IMR-90 (cell line): Measurements from ENCODE around the gene SCYGR1. TPM values are rescaled to one million over a fixed set of nuclear protein-coding genes. Genes with fewer than 3 reads are reported as not detected.

Experiments used
- ATAC-seq: fragments of 200-7000 bp; cut with Tn5 transposase; 2 replicates; pipeline ENCODE4 v1.9.1; 2020; ENCODE audit warnings: low read depth, mild to moderate bottlenecking, moderate library complexity
- BruUV-seq: library from RNA; stranded (reverse); fragments of 400-500 nt; replicated peaks from 2 replicates; lab custom pipeline; 2021; lab: Mats Ljungman, UMichigan
- CTCF ChIA-PET: fragments of 300-600 bp; formaldehyde crosslinking; extraction: SDS; loops from one replicate; lab custom pipeline; 2021; ENCODE audit warnings: antibody characterized with exemption; lab: Yijun Ruan, JAX
- POLR2A ChIA-PET: fragments of 300-600 bp; sonication (Branson Sonifier 250); formaldehyde crosslinking; loops from one replicate; lab custom pipeline; 2022; ENCODE audit warnings: antibody characterized with exemption; ENCODE audit not compliant: unreplicated experiment; lab: Charles Lee
- DNase-seq: peaks from one replicate; pipeline ENCODE4 v3.0.0; 2013
- H2AFZ ChIP-seq: replicated peaks from 2 replicates; pipeline ENCODE3; 2013; ENCODE audit warnings: low read length, mild to moderate bottlenecking; ENCODE audit not compliant: poor library complexity
- H2AK5ac ChIP-seq: 2 replicates; pipeline ENCODE4 v1.6.1; 2013; ENCODE audit warnings: low read depth, low read length, inconsistent platforms
- H2AK9ac ChIP-seq: replicated peaks from 2 replicates; pipeline ENCODE3; 2013; ENCODE audit warnings: mild to moderate bottlenecking, low read depth, low read length, moderate library complexity; ENCODE audit not compliant: poor library complexity
- H2BK120ac ChIP-seq: 2 replicates; pipeline ENCODE4 v1.6.1; 2013; ENCODE audit warnings: low read depth, low read length, inconsistent platforms
- H2BK15ac ChIP-seq: 3 replicates; pipeline ENCODE4 v1.6.1; 2013; ENCODE audit warnings: low read depth, low read length, inconsistent platforms
- H2BK20ac ChIP-seq: 2 replicates; pipeline ENCODE4 v1.6.1; 2013; ENCODE audit warnings: low read depth, mild to moderate bottlenecking, inconsistent platforms, low read length, moderate library complexity
- H2BK5ac ChIP-seq: 2 replicates; pipeline ENCODE4 v1.6.1; 2013; ENCODE audit warnings: mild to moderate bottlenecking, low read depth, low read length, inconsistent platforms; ENCODE audit not compliant: poor library complexity, severe bottlenecking
- H3K14ac ChIP-seq: replicated peaks from 2 replicates; pipeline ENCODE4 v1.6.1; 2013; ENCODE audit warnings: low read depth, low read length, inconsistent platforms
- H3K18ac ChIP-seq: 2 replicates; pipeline ENCODE4 v1.6.1; 2013; ENCODE audit warnings: low read depth, low read length, control low read depth
- H3K23ac ChIP-seq: 2 replicates; pipeline ENCODE4 v1.6.1; 2013; ENCODE audit warnings: low read depth, low read length, inconsistent platforms
- H3K27ac ChIP-seq: 2 replicates; pipeline ENCODE4 v1.5.1; 2013; ENCODE audit warnings: mild to moderate bottlenecking, control low read depth, low read length; ENCODE audit not compliant: insufficient read depth
- H3K27me3 ChIP-seq: 2 replicates; pipeline ENCODE4 v1.6.1; 2013; ENCODE audit warnings: low read length; ENCODE audit not compliant: control insufficient read depth, insufficient read depth
- H3K36me3 ChIP-seq: 2 replicates; pipeline ENCODE4 v1.6.1; 2013; ENCODE audit warnings: low read length, mixed read lengths; ENCODE audit not compliant: control insufficient read depth, insufficient read depth
- H3K4ac ChIP-seq: 2 replicates; pipeline ENCODE4 v1.6.1; 2013; ENCODE audit warnings: low read depth, low read length, inconsistent platforms
- H3K4me1 ChIP-seq: 2 replicates; pipeline ENCODE4 v1.6.1; 2013; ENCODE audit warnings: low read length, mixed read lengths; ENCODE audit not compliant: control insufficient read depth, insufficient read depth
- H3K4me2 ChIP-seq: 2 replicates; pipeline ENCODE4 v1.6.1; 2013; ENCODE audit warnings: low read depth, mild to moderate bottlenecking, control low read depth, low read length, moderate library complexity
- H3K4me3 ChIP-seq: 2 replicates; pipeline ENCODE4 v1.5.1; 2013; ENCODE audit warnings: low read depth, mild to moderate bottlenecking, control low read depth, low read length, moderate library complexity; ENCODE audit not compliant: insufficient read depth
- H3K56ac ChIP-seq: 2 replicates; pipeline ENCODE4 v1.6.1; 2013; ENCODE audit warnings: low read length, inconsistent platforms; ENCODE audit not compliant: insufficient read depth; ENCODE audit errors: extremely low read depth
- H3K79me1 ChIP-seq, 2 experiments: 2 replicates each; pipeline ENCODE4 v1.6.1; 2013; ENCODE audit warnings: low read length in 2 of 2, inconsistent platforms in 1 of 2, low read depth in 1 of 2
- H3K9ac ChIP-seq: 2 replicates; pipeline ENCODE4 v1.6.1; 2013; ENCODE audit warnings: low read depth, low read length, control low read depth
- H3K9me1 ChIP-seq: 2 replicates; pipeline ENCODE4 v1.6.1; 2013; ENCODE audit warnings: low read length, inconsistent platforms; ENCODE audit not compliant: insufficient read depth
- H3K9me3 ChIP-seq: 2 replicates; pipeline ENCODE4 v1.6.1; 2013; ENCODE audit warnings: low read length; ENCODE audit not compliant: control insufficient read depth, insufficient read depth
- H4K20me1 ChIP-seq: 2 replicates; pipeline ENCODE4 v1.6.1; 2013; ENCODE audit warnings: low read length, inconsistent platforms; ENCODE audit not compliant: insufficient read depth
- H4K5ac ChIP-seq: 2 replicates; pipeline ENCODE4 v1.6.1; 2013; ENCODE audit warnings: mild to moderate bottlenecking, low read depth, low read length, control low read depth
- H4K8ac ChIP-seq, 2 experiments: 2 replicates each; pipeline ENCODE4 v1.6.1; 2013; ENCODE audit warnings: low read depth in 2 of 2, low read length in 2 of 2, control low read depth in 1 of 2, inconsistent platforms in 1 of 2
- H4K91ac ChIP-seq: 2 replicates; pipeline ENCODE4 v1.6.1; 2013; ENCODE audit warnings: low read depth, low read length, inconsistent platforms; ENCODE audit not compliant: insufficient read depth
- BHLHE40 ChIP-seq: fragments of 150-350 bp; IDR thresholded peaks from 2 replicates; pipeline ENCODE4 v1.6.1; 2016; ENCODE audit warnings: mild to moderate bottlenecking, low read depth, low read length
- CHD1 ChIP-seq: IDR thresholded peaks from 2 replicates; pipeline ENCODE4 v1.6.1; 2012; ENCODE audit warnings: low read depth, low read length, improper control_type of control experiment
- FOS ChIP-seq: fragments of 150-350 bp; IDR thresholded peaks from 2 replicates; pipeline ENCODE4 v1.6.1; 2016; ENCODE audit warnings: low read depth, low read length
- MAFK ChIP-seq: IDR thresholded peaks from 2 replicates; pipeline ENCODE4 v1.6.1; 2012; ENCODE audit warnings: low read depth, low read length, improper control_type of control experiment
- MAZ ChIP-seq: IDR thresholded peaks from 2 replicates; pipeline ENCODE4 v1.6.1; 2012; ENCODE audit warnings: low read depth, mild to moderate bottlenecking, low read length, improper control_type of control experiment, moderate library complexity, borderline replicate concordance
- POLR2A ChIP-seq: IDR thresholded peaks from 2 replicates; pipeline ENCODE4 v1.6.1; 2012; ENCODE audit warnings: mild to moderate bottlenecking, low read depth, low read length
- RCOR1 ChIP-seq: IDR thresholded peaks from 2 replicates; pipeline ENCODE4 v1.6.1; 2012; ENCODE audit warnings: mild to moderate bottlenecking, low read length, improper control_type of control experiment; ENCODE audit not compliant: insufficient replicate concordance
- RFX5 ChIP-seq: IDR thresholded peaks from 2 replicates; pipeline ENCODE4 v1.8.0; 2012; ENCODE audit warnings: low read depth, mild to moderate bottlenecking, low read length, moderate library complexity
- SMC3 ChIP-seq: fragments of 150-350 bp; IDR thresholded peaks from 2 replicates; pipeline ENCODE4 v1.6.1; 2016; ENCODE audit warnings: low read depth, mild to moderate bottlenecking, antibody characterized with exemption, low read length, moderate library complexity
- WGBS, 2 experiments: methylation state at CpG; one replicate each; pipeline versions ENCODE4 v1.1.5 to v1.1.7; 2013; ENCODE audit warnings: missing lambda C conversion rate in 2 of 2; ENCODE audit not compliant: insufficient read length in 1 of 2; ENCODE audit errors: extremely low coverage in 2 of 2; 5-methylcytosine and 5-hydroxymethylcytosine counted together
- dilution Hi-C: fragments of 300-500 bp; cut with HindIII; formaldehyde crosslinking; loops from one replicate; pipeline ENCODE4 v1.14.3; 2018; ENCODE audit warnings: low sequenced_read_pairs; ENCODE audit not compliant: unreplicated experiment
- in situ Hi-C: fragments of 300-500 bp; cut with MboI; formaldehyde crosslinking; loops from 3 replicates; pipeline ENCODE4 v1.14.3; 2019; ENCODE audit warnings: low sequenced_read_pairs, inconsistent platforms, mixed read lengths
- intact Hi-C: fragments of 100-400 bp; cut with micrococcal nuclease; formaldehyde crosslinking; loops from 2 replicates; pipeline ENCODE4 v1.10.0; 2022
- polyA plus RNA-seq, 3 experiments: library from polyadenylated mRNA; depleted of rRNA; stranded (reverse); fragments of >200 nt; gene quantifications; 2 replicates each; pipeline ENCODE4 v1.2.3, GENCODE V29; 2012; ENCODE audit warnings: low replicate concordance in 1 of 3
- total RNA-seq: library from RNA; depleted of rRNA; stranded (reverse); fragments of >200 nt; gene quantifications from 2 replicates; pipeline ENCODE4 v1.2.3, GENCODE V29; 2012
- TF ChIP-seq, protein P1 (sequence below): fragments of 150-350 bp; IDR thresholded peaks from 2 replicates; pipeline ENCODE4 v1.6.1; 2016; ENCODE audit warnings: low read depth, mild to moderate bottlenecking, low read length, moderate library complexity, borderline replicate concordance
- TF ChIP-seq, protein P2 (sequence below): conservative IDR thresholded peaks from 2 replicates; pipeline ENCODE4 v1.5.1; 2012; ENCODE audit warnings: mild to moderate bottlenecking, low read depth, low read length, improper control_type of control experiment
- TF ChIP-seq, protein P3 (sequence below): fragments of 150-350 bp; IDR thresholded peaks from 2 replicates; pipeline ENCODE4 v1.6.1; 2017; ENCODE audit warnings: mild to moderate bottlenecking, antibody characterized with exemption, low read length, low read depth

Gene SCYGR1
- total and polyA plus RNA-seq, 2 of the 4 experiments (the other 2 are of a cell fraction), result not detected

DNA sequence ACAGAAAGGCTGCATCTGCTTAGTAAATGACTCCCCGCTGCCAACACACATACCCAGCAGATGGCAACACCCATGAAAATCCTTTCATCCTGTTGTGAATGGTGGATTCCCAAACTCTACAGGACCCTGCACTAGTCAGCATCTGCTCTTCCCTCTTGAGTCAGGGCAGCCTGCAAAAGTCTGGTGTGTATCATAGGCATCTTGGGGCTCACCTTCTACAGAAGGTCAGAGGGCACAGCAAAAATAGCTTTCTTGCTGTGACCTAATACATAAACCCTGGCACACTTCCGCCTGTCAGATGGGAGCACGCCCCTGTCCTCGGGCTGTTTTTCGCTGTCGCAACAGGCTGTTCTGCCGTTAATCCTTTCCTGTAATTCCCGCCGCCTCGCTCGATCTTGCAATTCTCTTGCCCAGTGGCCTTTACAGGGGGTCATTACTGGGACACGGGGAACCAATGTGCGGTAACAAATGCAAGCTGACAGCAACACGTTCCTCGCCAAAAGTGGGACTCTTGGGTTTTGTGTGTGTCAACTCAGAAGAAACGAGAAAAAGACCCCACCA lies 19.9 kb upstream of the SCYGR1 start:
- 87% methylated on average over 11 of the region's 16 CpGs; no CpG with 5 or more reads in 1 of the 2 experiments for WGBS, 2 experiments
- peak overlapping the region; percentile 16; the same call in 1 of the 2 replicates for H3K18ac ChIP-seq
- H3K27ac ChIP-seq, result peak overlapping the region; percentile 21; the same call in 1 of the 2 replicates
- in situ Hi-C loops (loop anchor here (5.0 to 10.0 kb wide), 2 partner anchors 360 to 467 kb away; partner anchors contain the start of gene DAW1), dilution Hi-C loops (no loop called here), intact Hi-C loops (loop anchor here (2.0 to 10.0 kb wide), 6 partner anchors 65 to 1247 kb away; partner anchors contain the start of gene AGFG1)
- TF ChIP-seq MAFK, result no peak
- TF ChIP-seq RFX5, result no peak
- no peak for TF ChIP-seq RCOR1
- TF ChIP-seq FOS, result no peak
- TF ChIP-seq MAZ, result no peak
- TF ChIP-seq, protein P1, sequence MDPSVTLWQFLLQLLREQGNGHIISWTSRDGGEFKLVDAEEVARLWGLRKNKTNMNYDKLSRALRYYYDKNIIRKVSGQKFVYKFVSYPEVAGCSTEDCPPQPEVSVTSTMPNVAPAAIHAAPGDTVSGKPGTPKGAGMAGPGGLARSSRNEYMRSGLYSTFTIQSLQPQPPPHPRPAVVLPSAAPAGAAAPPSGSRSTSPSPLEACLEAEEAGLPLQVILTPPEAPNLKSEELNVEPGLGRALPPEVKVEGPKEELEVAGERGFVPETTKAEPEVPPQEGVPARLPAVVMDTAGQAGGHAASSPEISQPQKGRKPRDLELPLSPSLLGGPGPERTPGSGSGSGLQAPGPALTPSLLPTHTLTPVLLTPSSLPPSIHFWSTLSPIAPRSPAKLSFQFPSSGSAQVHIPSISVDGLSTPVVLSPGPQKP, result no peak
- no peak for TF ChIP-seq SMC3
- no peak for TF ChIP-seq CHD1
- TF ChIP-seq, protein P2, sequence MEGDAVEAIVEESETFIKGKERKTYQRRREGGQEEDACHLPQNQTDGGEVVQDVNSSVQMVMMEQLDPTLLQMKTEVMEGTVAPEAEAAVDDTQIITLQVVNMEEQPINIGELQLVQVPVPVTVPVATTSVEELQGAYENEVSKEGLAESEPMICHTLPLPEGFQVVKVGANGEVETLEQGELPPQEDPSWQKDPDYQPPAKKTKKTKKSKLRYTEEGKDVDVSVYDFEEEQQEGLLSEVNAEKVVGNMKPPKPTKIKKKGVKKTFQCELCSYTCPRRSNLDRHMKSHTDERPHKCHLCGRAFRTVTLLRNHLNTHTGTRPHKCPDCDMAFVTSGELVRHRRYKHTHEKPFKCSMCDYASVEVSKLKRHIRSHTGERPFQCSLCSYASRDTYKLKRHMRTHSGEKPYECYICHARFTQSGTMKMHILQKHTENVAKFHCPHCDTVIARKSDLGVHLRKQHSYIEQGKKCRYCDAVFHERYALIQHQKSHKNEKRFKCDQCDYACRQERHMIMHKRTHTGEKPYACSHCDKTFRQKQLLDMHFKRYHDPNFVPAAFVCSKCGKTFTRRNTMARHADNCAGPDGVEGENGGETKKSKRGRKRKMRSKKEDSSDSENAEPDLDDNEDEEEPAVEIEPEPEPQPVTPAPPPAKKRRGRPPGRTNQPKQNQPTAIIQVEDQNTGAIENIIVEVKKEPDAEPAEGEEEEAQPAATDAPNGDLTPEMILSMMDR, result no peak
- TF ChIP-seq POLR2A, result no peak
- TF ChIP-seq, protein P3, sequence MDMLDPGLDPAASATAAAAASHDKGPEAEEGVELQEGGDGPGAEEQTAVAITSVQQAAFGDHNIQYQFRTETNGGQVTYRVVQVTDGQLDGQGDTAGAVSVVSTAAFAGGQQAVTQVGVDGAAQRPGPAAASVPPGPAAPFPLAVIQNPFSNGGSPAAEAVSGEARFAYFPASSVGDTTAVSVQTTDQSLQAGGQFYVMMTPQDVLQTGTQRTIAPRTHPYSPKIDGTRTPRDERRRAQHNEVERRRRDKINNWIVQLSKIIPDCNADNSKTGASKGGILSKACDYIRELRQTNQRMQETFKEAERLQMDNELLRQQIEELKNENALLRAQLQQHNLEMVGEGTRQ, result no peak
- no peak for TF ChIP-seq BHLHE40
- no peak overlapping the region for H3K4me3 ChIP-seq
- ChIA-PET POLR2A (no interaction called here), CTCF (interaction anchor here (2.5 kb wide), 1 partner anchor 358 kb away, joined by 24 read pairs; no protein-coding TSS in a partner anchor)
- H3K9ac ChIP-seq, result no peak overlapping the region
- H4K20me1 ChIP-seq, result no peaks in the 10 kb centered on the region
- no peaks in the 10 kb centered on the region for H3K9me3 ChIP-seq
- H2BK20ac ChIP-seq, result peak overlapping the region; percentile 34
- H3K4me2 ChIP-seq, result no peak overlapping the region
- no peak for DNase-seq
- no peaks in the 10 kb centered on the region for H3K36me3 ChIP-seq
- H3K4ac ChIP-seq, result peak overlapping the region; percentile 26; the same call in 1 of the 2 replicates
- H4K8ac ChIP-seq, result peak overlapping the region; percentile 9 to 28; a peak in 2 of 4 replicates
- no peaks in the 10 kb centered on the region for H3K9me1 ChIP-seq
- peak overlapping the region; percentile 38; the same call in 1 of the 2 replicates for H2BK120ac ChIP-seq
- no peak overlapping the region for H3K56ac ChIP-seq
- peak overlapping the region; percentile 43 for H4K91ac ChIP-seq
- peak overlapping the region; percentile 56; the same call in 1 of the 2 replicates for H4K5ac ChIP-seq
- no TSS peak for BruUV-seq
- peaks cover 1% of the 10 kb centered on the region; the same call in 1 of the 2 replicates for H3K4me1 ChIP-seq
- H3K79me1 ChIP-seq, result no peaks in the 10 kb centered on the region
- H3K14ac ChIP-seq, result no peak overlapping the region
- H3K23ac ChIP-seq, result no peak overlapping the region
- H2BK15ac ChIP-seq, result peak overlapping the region; percentile 5; the same call in 2 of the 3 replicates
- H2AK5ac ChIP-seq, result peak overlapping the region; percentile 47; the same call in 1 of the 2 replicates
- H2BK5ac ChIP-seq, result peak overlapping the region; percentile 92
- no peak overlapping the region for H2AK9ac ChIP-seq
- H3K27me3 ChIP-seq, result no peaks in the 10 kb centered on the region
- H2AFZ ChIP-seq, result peak overlapping the region; percentile 58
- no peak for ATAC-seq
